HEK293 (cell line): ENCODE measurements around the gene ZNF672.

Experiments used
- CTCF ChIA-PET: fragments of 350-600 bp; formaldehyde crosslinking; extraction: SDS; loops from one replicate; lab custom pipeline; 2021; ENCODE audit warnings: antibody characterized with exemption; lab: Yijun Ruan, JAX
- POLR2A ChIA-PET: fragments of 300-600 bp; formaldehyde crosslinking; extraction: SDS; loops from one replicate; lab custom pipeline; 2020; ENCODE audit warnings: antibody characterized with exemption, inconsistent platforms; lab: Yijun Ruan, JAX
- H3K27ac ChIP-seq: fragments of 200-500 bp; sonication (Bioruptor generic); 2 replicates; pipeline ENCODE4 v1.5.1; 2014; ENCODE audit warnings: low read depth, low read length, control low read depth, inconsistent platforms; ENCODE audit errors: extremely low read depth
- H3K36me3 ChIP-seq, 2 experiments: fragments of 200-500 bp in 1 of 2; sonication (Bioruptor generic) in 1 of 2; 1 replicate in 1 of 2; 2 replicates in 1 of 2; pipeline ENCODE4 v1.5.1; 2014 to 2017; ENCODE audit warnings: inconsistent platforms in 2 of 2, low read length in 2 of 2; ENCODE audit not compliant: control insufficient read depth in 2 of 2, insufficient read depth in 1 of 2
- H3K4me1 ChIP-seq: fragments of 200-500 bp; sonication (Bioruptor generic); 2 replicates; pipeline ENCODE4 v1.5.1; 2014; ENCODE audit warnings: mild to moderate bottlenecking, low read length, inconsistent platforms; ENCODE audit not compliant: control insufficient read depth, insufficient read depth
- H3K4me3 ChIP-seq: 2 replicates; pipeline ENCODE4 v1.5.1; 2011; ENCODE audit warnings: low read depth, mild to moderate bottlenecking, control low read depth, low read length, moderate library complexity
- H3K9me3 ChIP-seq: fragments of 200-500 bp; sonication (Bioruptor generic); 2 replicates; pipeline ENCODE4 v1.5.1; 2014; ENCODE audit warnings: low read depth, low read length, inconsistent platforms; ENCODE audit not compliant: control insufficient read depth, insufficient read depth
- BCL11A ChIP-seq: fragments of 450-650 bp; formaldehyde crosslinking; IDR thresholded peaks from 2 replicates; pipeline ENCODE4 v1.5.1; 2016; ENCODE audit warnings: low read depth, missing biosample characterization, missing genetic modification characterization
- BCL6B ChIP-seq: fragments of 450-650 bp; formaldehyde crosslinking; IDR thresholded peaks from 2 replicates; pipeline ENCODE4 v1.5.1; 2017; ENCODE audit warnings: missing biosample characterization, missing genetic modification characterization
- KLF10 ChIP-seq: fragments of 450-650 bp; IDR thresholded peaks from 2 replicates; pipeline ENCODE4 v1.5.1; 2018; ENCODE audit warnings: missing biosample characterization, mild to moderate bottlenecking, missing genetic modification characterization
- KLF16 ChIP-seq: fragments of 450-650 bp; formaldehyde crosslinking; IDR thresholded peaks from 2 replicates; pipeline ENCODE4 v1.5.1; 2017; ENCODE audit warnings: missing biosample characterization, missing genetic modification characterization
- OVOL3 ChIP-seq: fragments of 450-650 bp; formaldehyde crosslinking; IDR thresholded peaks from 2 replicates; pipeline ENCODE4 v1.5.1; 2016; ENCODE audit warnings: missing biosample characterization, missing genetic modification characterization
- REPIN1 ChIP-seq: fragments of 450-650 bp; formaldehyde crosslinking; IDR thresholded peaks from 2 replicates; pipeline ENCODE4 v1.5.1; 2017; ENCODE audit warnings: missing biosample characterization, missing genetic modification characterization, low read depth
- ZBTB17 ChIP-seq: fragments of 450-650 bp; formaldehyde crosslinking; IDR thresholded peaks from 2 replicates; pipeline ENCODE4 v1.5.1; 2016; ENCODE audit warnings: missing biosample characterization, missing genetic modification characterization
- ZBTB49 ChIP-seq: fragments of 450-650 bp; formaldehyde crosslinking; IDR thresholded peaks from 2 replicates; pipeline ENCODE4 v1.5.1; 2016; ENCODE audit warnings: missing biosample characterization, missing genetic modification characterization, low read depth
- ZFHX2 ChIP-seq: fragments of 450-650 bp; formaldehyde crosslinking; conservative IDR thresholded peaks from 2 replicates; pipeline ENCODE4 v1.5.1; 2016; ENCODE audit warnings: missing biosample characterization, missing genetic modification characterization
- ZFP41 ChIP-seq: fragments of 450-650 bp; formaldehyde crosslinking; IDR thresholded peaks from 2 replicates; pipeline ENCODE4 v1.5.1; 2016; ENCODE audit warnings: missing biosample characterization, missing genetic modification characterization, borderline replicate concordance
- ZNF133 ChIP-seq: fragments of 450-650 bp; formaldehyde crosslinking; IDR thresholded peaks from 2 replicates; pipeline ENCODE4 v1.5.1; 2016; ENCODE audit warnings: missing biosample characterization, missing genetic modification characterization
- ZNF146 ChIP-seq: fragments of 450-650 bp; formaldehyde crosslinking; IDR thresholded peaks from 2 replicates; pipeline ENCODE4 v1.5.1; 2016; ENCODE audit warnings: missing biosample characterization, missing genetic modification characterization
- ZNF184 ChIP-seq: fragments of 450-650 bp; IDR thresholded peaks from 2 replicates; pipeline ENCODE4 v1.5.1; 2018; ENCODE audit warnings: missing biosample characterization, mild to moderate bottlenecking, missing genetic modification characterization
- ZNF239 ChIP-seq: fragments of 450-650 bp; formaldehyde crosslinking; IDR thresholded peaks from 2 replicates; pipeline ENCODE4 v1.5.1; 2016; ENCODE audit warnings: missing biosample characterization, missing genetic modification characterization
- ZNF48 ChIP-seq: fragments of 450-650 bp; formaldehyde crosslinking; IDR thresholded peaks from 2 replicates; pipeline ENCODE4 v1.5.1; 2016; ENCODE audit warnings: missing biosample characterization, missing genetic modification characterization
- ZNF549 ChIP-seq: fragments of 450-650 bp; IDR thresholded peaks from 2 replicates; pipeline ENCODE4 v1.5.1; 2018; ENCODE audit warnings: missing biosample characterization, missing genetic modification characterization, mild to moderate bottlenecking, inconsistent platforms, moderate library complexity
- ZNF555 ChIP-seq: fragments of 450-650 bp; formaldehyde crosslinking; conservative IDR thresholded peaks from 2 replicates; pipeline ENCODE4 v1.5.1; 2017; ENCODE audit warnings: missing biosample characterization, mild to moderate bottlenecking, missing genetic modification characterization, inconsistent platforms
- ZNF560 ChIP-seq: fragments of 450-650 bp; formaldehyde crosslinking; IDR thresholded peaks from 2 replicates; pipeline ENCODE4 v1.5.1; 2017; ENCODE audit warnings: missing biosample characterization, missing genetic modification characterization, borderline replicate concordance
- ZNF621 ChIP-seq: fragments of 450-650 bp; formaldehyde crosslinking; IDR thresholded peaks from 2 replicates; pipeline ENCODE4 v1.5.1; 2017; ENCODE audit warnings: missing biosample characterization, missing genetic modification characterization
- ZNF747 ChIP-seq: fragments of 450-650 bp; formaldehyde crosslinking; IDR thresholded peaks from 2 replicates; pipeline ENCODE4 v1.5.1; 2016; ENCODE audit warnings: missing biosample characterization, missing genetic modification characterization
- ZSCAN23 ChIP-seq: fragments of 450-650 bp; formaldehyde crosslinking; IDR thresholded peaks from 2 replicates; pipeline ENCODE4 v1.5.1; 2016; ENCODE audit warnings: missing biosample characterization, missing genetic modification characterization
- TF ChIP-seq, protein P1 (sequence below): fragments of 450-650 bp; formaldehyde crosslinking; IDR thresholded peaks from 2 replicates; pipeline ENCODE4 v1.5.1; 2016; ENCODE audit warnings: missing biosample characterization, missing genetic modification characterization
- TF ChIP-seq, protein P2 (sequence below): fragments of 450-650 bp; formaldehyde crosslinking; conservative IDR thresholded peaks from 2 replicates; pipeline ENCODE4 v1.5.1; 2016; ENCODE audit warnings: low read depth, missing biosample characterization, missing genetic modification characterization
- TF ChIP-seq, protein P3 (sequence below): fragments of 450-650 bp; formaldehyde crosslinking; IDR thresholded peaks from 2 replicates; pipeline ENCODE4 v1.5.1; 2016; ENCODE audit warnings: missing biosample characterization, missing genetic modification characterization

ZNF672 gene

GRCh38 chr1:248811514-248812490 lies 26.2 kb upstream of the ZNF672 start:
- H3K9me3 ChIP-seq: no peaks in the 10 kb centered on the region
- TF ChIP-seq ZNF549: no peak
- TF ChIP-seq KLF16 (tag by site-specific recombination): no peak
- no peak for TF ChIP-seq ZNF184
- TF ChIP-seq ZNF560 (tag by site-specific recombination): no peak
- TF ChIP-seq, protein P1, sequence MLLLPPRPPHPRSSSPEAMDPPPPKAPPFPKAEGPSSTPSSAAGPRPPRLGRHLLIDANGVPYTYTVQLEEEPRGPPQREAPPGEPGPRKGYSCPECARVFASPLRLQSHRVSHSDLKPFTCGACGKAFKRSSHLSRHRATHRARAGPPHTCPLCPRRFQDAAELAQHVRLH: no peak
- no peak for TF ChIP-seq ZFP41 (tag by site-specific recombination)
- no peak for TF ChIP-seq ZBTB17 (tag by site-specific recombination)
- TF ChIP-seq ZNF48 (tag by site-specific recombination): no peak
- TF ChIP-seq BCL6B (tag by site-specific recombination): no peak
- TF ChIP-seq ZNF747: no peak
- no peak for TF ChIP-seq ZBTB49
- TF ChIP-seq BCL11A (tag by site-specific recombination): no peak
- TF ChIP-seq, protein P2, sequence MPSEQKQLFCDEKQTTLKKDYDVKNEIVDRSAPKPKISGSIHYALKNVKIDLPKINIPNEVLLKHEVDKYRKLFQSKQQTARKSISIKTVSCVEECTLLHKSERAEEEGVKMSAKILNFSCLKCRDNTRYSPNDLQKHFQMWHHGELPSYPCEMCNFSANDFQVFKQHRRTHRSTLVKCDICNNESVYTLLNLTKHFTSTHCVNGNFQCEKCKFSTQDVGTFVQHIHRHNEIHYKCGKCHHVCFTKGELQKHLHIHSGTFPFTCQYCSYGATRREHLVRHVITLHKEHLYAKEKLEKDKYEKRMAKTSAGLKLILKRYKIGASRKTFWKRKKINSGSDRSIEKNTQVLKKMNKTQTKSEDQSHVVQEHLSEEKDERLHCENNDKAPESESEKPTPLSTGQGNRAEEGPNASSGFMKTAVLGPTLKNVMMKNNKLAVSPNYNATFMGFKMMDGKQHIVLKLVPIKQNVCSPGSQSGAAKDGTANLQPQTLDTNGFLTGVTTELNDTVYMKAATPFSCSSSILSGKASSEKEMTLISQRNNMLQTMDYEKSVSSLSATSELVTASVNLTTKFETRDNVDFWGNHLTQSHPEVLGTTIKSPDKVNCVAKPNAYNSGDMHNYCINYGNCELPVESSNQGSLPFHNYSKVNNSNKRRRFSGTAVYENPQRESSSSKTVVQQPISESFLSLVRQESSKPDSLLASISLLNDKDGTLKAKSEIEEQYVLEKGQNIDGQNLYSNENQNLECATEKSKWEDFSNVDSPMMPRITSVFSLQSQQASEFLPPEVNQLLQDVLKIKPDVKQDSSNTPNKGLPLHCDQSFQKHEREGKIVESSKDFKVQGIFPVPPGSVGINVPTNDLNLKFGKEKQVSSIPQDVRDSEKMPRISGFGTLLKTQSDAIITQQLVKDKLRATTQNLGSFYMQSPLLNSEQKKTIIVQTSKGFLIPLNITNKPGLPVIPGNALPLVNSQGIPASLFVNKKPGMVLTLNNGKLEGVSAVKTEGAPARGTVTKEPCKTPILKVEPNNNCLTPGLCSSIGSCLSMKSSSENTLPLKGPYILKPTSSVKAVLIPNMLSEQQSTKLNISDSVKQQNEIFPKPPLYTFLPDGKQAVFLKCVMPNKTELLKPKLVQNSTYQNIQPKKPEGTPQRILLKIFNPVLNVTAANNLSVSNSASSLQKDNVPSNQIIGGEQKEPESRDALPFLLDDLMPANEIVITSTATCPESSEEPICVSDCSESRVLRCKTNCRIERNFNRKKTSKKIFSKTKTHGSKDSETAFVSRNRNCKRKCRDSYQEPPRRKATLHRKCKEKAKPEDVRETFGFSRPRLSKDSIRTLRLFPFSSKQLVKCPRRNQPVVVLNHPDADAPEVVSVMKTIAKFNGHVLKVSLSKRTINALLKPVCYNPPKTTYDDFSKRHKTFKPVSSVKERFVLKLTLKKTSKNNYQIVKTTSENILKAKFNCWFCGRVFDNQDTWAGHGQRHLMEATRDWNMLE (tag by site-specific recombination): no peak
- peaks cover 0 to 43% of the 10 kb centered on the region in 2 experiments; a peak in 1 of 3 replicates for H3K36me3 ChIP-seq
- no peak overlapping the region for H3K27ac ChIP-seq
- ChIA-PET CTCF (no interaction called here), POLR2A (no interaction called here)
- no peaks in the 10 kb centered on the region for H3K4me1 ChIP-seq
- no peak overlapping the region for H3K4me3 ChIP-seq

DNA sequence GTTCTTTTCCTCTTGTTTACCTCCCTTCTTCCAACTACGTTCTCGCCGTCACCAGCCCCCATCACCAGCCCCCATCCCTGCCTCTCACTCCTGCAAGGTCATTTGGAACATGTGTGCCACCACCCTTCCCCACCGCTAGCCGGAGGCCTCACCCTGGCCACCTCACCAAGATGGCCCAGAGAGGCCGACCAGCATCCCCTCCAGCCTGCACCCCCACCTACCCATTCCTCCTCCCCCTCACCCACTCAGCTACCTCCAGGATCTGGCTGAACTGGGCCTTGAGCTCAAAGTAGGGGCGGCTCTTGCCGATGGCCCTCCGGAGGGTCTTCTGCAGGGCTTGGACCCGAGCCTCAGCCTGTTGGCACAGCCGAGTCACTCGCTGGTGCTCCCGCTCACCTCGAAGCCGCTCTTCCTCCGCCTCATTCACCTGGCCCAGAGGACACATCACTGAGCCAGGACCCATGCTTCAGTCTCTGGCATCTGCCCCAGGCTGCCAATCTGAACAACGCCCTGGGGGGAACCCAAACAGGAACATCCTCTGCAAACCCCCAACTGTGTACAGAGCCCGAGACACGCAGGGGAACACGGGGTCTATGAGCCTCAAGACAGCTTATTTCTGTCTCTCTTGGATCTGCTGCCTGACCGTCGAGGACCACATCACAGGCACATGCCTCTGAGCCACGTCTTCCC lies 25.1 kb upstream of the ZNF672 start:
- peaks cover 0 to 49% of the 10 kb centered on the region in 2 experiments; a peak in 1 of 3 replicates for H3K36me3 ChIP-seq
- H3K4me1 ChIP-seq: no peaks in the 10 kb centered on the region
- H3K27ac ChIP-seq: no peak overlapping the region
- ChIA-PET CTCF (no interaction called here), POLR2A (no interaction called here)
- no peaks in the 10 kb centered on the region for H3K9me3 ChIP-seq
- no peak overlapping the region for H3K4me3 ChIP-seq
- TF ChIP-seq REPIN1 (tag by site-specific recombination): no peak
- no peak for TF ChIP-seq ZNF133 (tag by site-specific recombination)
- no peak for TF ChIP-seq OVOL3 (tag by site-specific recombination)
- no peak for TF ChIP-seq ZFHX2 (tag by site-specific recombination)
- TF ChIP-seq, protein P3, sequence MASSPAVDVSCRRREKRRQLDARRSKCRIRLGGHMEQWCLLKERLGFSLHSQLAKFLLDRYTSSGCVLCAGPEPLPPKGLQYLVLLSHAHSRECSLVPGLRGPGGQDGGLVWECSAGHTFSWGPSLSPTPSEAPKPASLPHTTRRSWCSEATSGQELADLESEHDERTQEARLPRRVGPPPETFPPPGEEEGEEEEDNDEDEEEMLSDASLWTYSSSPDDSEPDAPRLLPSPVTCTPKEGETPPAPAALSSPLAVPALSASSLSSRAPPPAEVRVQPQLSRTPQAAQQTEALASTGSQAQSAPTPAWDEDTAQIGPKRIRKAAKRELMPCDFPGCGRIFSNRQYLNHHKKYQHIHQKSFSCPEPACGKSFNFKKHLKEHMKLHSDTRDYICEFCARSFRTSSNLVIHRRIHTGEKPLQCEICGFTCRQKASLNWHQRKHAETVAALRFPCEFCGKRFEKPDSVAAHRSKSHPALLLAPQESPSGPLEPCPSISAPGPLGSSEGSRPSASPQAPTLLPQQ (tag by site-specific recombination): no peak
- TF ChIP-seq ZSCAN23 (tag by site-specific recombination): no peak
- no peak for TF ChIP-seq KLF10 (tag by site-specific recombination)
- no peak for TF ChIP-seq ZNF146
- TF ChIP-seq ZNF555 (tag by site-specific recombination): no peak
- no peak for TF ChIP-seq ZNF239 (tag by site-specific recombination)
- TF ChIP-seq ZNF621: no peak
